ENCODE data around the gene MDM4. TPM values are rescaled to one million over a fixed set of nuclear protein-coding genes. Genes with fewer than 3 reads are reported as not detected.

MDM4 gene
- total RNA-seq, 1 experiment from 2014 or later: 49.6 TPM

GRCh38 chr1:204605791-204606190 is 89.6 kb downstream of the MDM4 start:
- Mint-ChIP-seq H3K27ac (no peak overlapping the region), H3K36me3 (ENCODE audit: insufficient read depth in 1 of 3, low read depth in 3 of 3) (peaks cover 0 to 3% (median 0%) of the 10 kb centered on the region in 3 experiments; a peak in 2 of 7 replicates), H3K9me3 (no peaks in the 10 kb centered on the region), H3K27me3 (ENCODE audit: low read depth) (peaks cover 19% of the 10 kb centered on the region), H3K4me1 (peaks cover 22 to 24% of the 10 kb centered on the region in 2 experiments), H3K4me3 (no peak overlapping the region)
- H4K91ac ChIP-seq (ENCODE audit: insufficient read length, low read depth, low read length): no peak overlapping the region
- no CpG with 5 or more reads among the region's 7 CpGs for WGBS (ENCODE audit: extremely low coverage, insufficient read length, low lambda C conversion rate)
- H3K18ac ChIP-seq (ENCODE audit: insufficient read length, low read depth, low read length): no peak overlapping the region
- no peak overlapping the region for H3K4ac ChIP-seq (ENCODE audit: low read depth, low read length)
- no peak overlapping the region for H3K56ac ChIP-seq (ENCODE audit: insufficient read length, low read depth, low read length)
- no peak overlapping the region for H2BK15ac ChIP-seq (ENCODE audit: low read depth, low read length)
- peaks cover 12% of the 10 kb centered on the region; the same call in 1 of the 2 replicates for H3K4me1 ChIP-seq (ENCODE audit: insufficient read depth, low read length)
- no peak overlapping the region for H2BK120ac ChIP-seq (ENCODE audit: low read depth, low read length, poor library complexity, severe bottlenecking)
- H2AK5ac ChIP-seq (ENCODE audit: insufficient read length, low read length): no peak overlapping the region
- no peak overlapping the region for H2AFZ ChIP-seq (ENCODE audit: low read length)
- H3T11ph ChIP-seq (ENCODE audit: low read length): no peak overlapping the region
- no peak overlapping the region for H2BK12ac ChIP-seq (ENCODE audit: insufficient read length, low read depth, low read length)
- no peak overlapping the region for H3K9ac ChIP-seq (ENCODE audit: extremely low read depth, insufficient read length, low read length)
- H3K23ac ChIP-seq (ENCODE audit: insufficient read length, low read depth, low read length): no peak overlapping the region
- H2BK5ac ChIP-seq (ENCODE audit: insufficient read length, low read length): no peak overlapping the region
- no peak overlapping the region for H4K8ac ChIP-seq (replicated peaks; ENCODE audit: insufficient read length, low read depth, low read length)
- H3K27me3 ChIP-seq (ENCODE audit: insufficient read depth, low read length): no peaks in the 10 kb centered on the region
- H3K27ac ChIP-seq (ENCODE audit: insufficient read length, low read depth, low read length): no peak overlapping the region
- no peaks in the 10 kb centered on the region for H3K23me2 ChIP-seq (ENCODE audit: insufficient read length, low read depth, low read length, poor library complexity, severe bottlenecking)
- TF ChIP-seq CTCF (conservative IDR thresholded peaks at IDR 0.05): no peak
- DNase-seq: no peak
- H2BK20ac ChIP-seq (ENCODE audit: low read depth, low read length, poor library complexity, severe bottlenecking): no peak overlapping the region
- no peaks in the 10 kb centered on the region for H3K79me2 ChIP-seq (ENCODE audit: insufficient read depth, low read length)
- H4K20me1 ChIP-seq (ENCODE audit: control insufficient read depth, insufficient read depth, insufficient read length): no peaks in the 10 kb centered on the region
- no peaks in the 10 kb centered on the region for H3K9me3 ChIP-seq (ENCODE audit: control insufficient read depth, low read depth, low read length)
- no peak overlapping the region for H4K5ac ChIP-seq (ENCODE audit: insufficient read length, low read depth, low read length)
- no peak overlapping the region for H3K14ac ChIP-seq (ENCODE audit: insufficient read depth, low read length)
- H3K4me2 ChIP-seq (ENCODE audit: insufficient read depth, insufficient read length, low read length): no peak overlapping the region
- no peaks in the 10 kb centered on the region for H3K79me1 ChIP-seq (ENCODE audit: insufficient read depth, low read depth, low read length, poor library complexity, severe bottlenecking)

Other genes with a start within 250 kb of the MDM4 start
- gene PLEKHA6, start 156.5 kb upstream of the MDM4 start, total RNA-seq (2021): 1.6 and 2.1 TPM in 2 replicates
- gene PPP1R15B, start 104.6 kb upstream of the MDM4 start, total RNA-seq (2021): 44.6 and 45.9 TPM in 2 replicates
- 13.1 and 13.2 TPM in 2 replicates for gene PIK3C2B, start 21.6 kb upstream of the MDM4 start, total RNA-seq (2021)
- 4.5 and 5.8 TPM in 2 replicates for gene LRRN2, start 169.3 kb downstream of the MDM4 start, total RNA-seq (2021)

Data from H9 (cell line).